HepG2 (cell line): ENCODE measurements around the gene GNG13.

Source experiments
- EHMT2 ChIP-seq: fragments of 200-600 bp; sonication (generic); IDR thresholded peaks from 2 replicates; pipeline ENCODE4 v1.7.0; 2017; ENCODE audit warnings: antibody characterized with exemption, low read depth, low read length, borderline replicate concordance
- MTF1 ChIP-seq: sonication (generic); formaldehyde crosslinking; IDR thresholded peaks from 2 replicates; pipeline ENCODE4 v1.5.0; 2020; ENCODE audit warnings: missing genetic modification reagents
- MXI1 ChIP-seq: IDR thresholded peaks from 3 replicates; pipeline ENCODE4 v1.6.1; 2012; ENCODE audit warnings: low read depth, low read length, inconsistent platforms, borderline replicate concordance
- NR2C2 ChIP-seq: sonication (generic); formaldehyde crosslinking; IDR thresholded peaks from 2 replicates; pipeline ENCODE4 v1.4.0; 2020; ENCODE audit warnings: missing genetic modification reagents, mild to moderate bottlenecking, moderate library complexity, borderline replicate concordance
- POLR2AphosphoS5 ChIP-seq: IDR thresholded peaks from 2 replicates; pipeline ENCODE4 v1.6.1; 2012; ENCODE audit warnings: low read depth, low read length
- SIN3B ChIP-seq: fragments of 150-350 bp; IDR thresholded peaks from 2 replicates; pipeline ENCODE4 v1.6.1; 2014; ENCODE audit warnings: low read length
- SKI ChIP-seq: fragments of 450-650 bp; IDR thresholded peaks from one replicate; pipeline ENCODE4 v1.6.1; 2018; ENCODE audit warnings: mild to moderate bottlenecking; ENCODE audit not compliant: partially characterized antibody
- ZBTB8A ChIP-seq: sonication (generic); formaldehyde crosslinking; IDR thresholded peaks from 2 replicates; pipeline ENCODE4 v1.4.0; 2020; ENCODE audit warnings: mild to moderate bottlenecking, low read depth, missing genetic modification reagents, borderline replicate concordance
- ZNF766 ChIP-seq: sonication (generic); formaldehyde crosslinking; IDR thresholded peaks from 2 replicates; pipeline ENCODE4 v1.5.0; 2020; ENCODE audit warnings: missing genetic modification reagents, borderline replicate concordance
- ZNF878 ChIP-seq: sonication (generic); formaldehyde crosslinking; IDR thresholded peaks from 2 replicates; pipeline ENCODE4 v1.8.1; 2023; ENCODE audit warnings: mild to moderate bottlenecking, missing genetic modification reagents, moderate library complexity

- TF ChIP-seq MXI1, result no peak
- no peak for TF ChIP-seq EHMT2
- no peak for TF ChIP-seq NR2C2 (CRISPR knock-in tag)
- no peak for TF ChIP-seq POLR2AphosphoS5
- no peak for TF ChIP-seq SIN3B
- no peak for TF ChIP-seq SKI
- no peak for TF ChIP-seq MTF1
- TF ChIP-seq ZBTB8A (CRISPR knock-in tag), result no peak
- no peak for TF ChIP-seq ZNF766
- no peak for TF ChIP-seq ZNF878
Measured at GRCh38 chr16:830871-831570, 30.5 kb upstream of the GNG13 start.
